Erythroblast (primary cell): ENCODE data around the gene AGAP1.

Experiments used
- GATA1 ChIP-seq: IDR thresholded peaks from 2 replicates; pipeline ENCODE4 v1.6.1; 2011; ENCODE audit warnings: low read depth, mild to moderate bottlenecking, control low read depth, low read length, moderate library complexity
- POLR2A ChIP-seq: IDR thresholded peaks from 2 replicates; pipeline ENCODE4 v1.6.1; 2011; ENCODE audit warnings: mild to moderate bottlenecking, low read length

- no peak for TF ChIP-seq POLR2A
- no peak for TF ChIP-seq GATA1
These were observed 461.1 kb downstream of the AGAP1 start for GRCh38 chr2:235954888-235955480.
